ENCODE measurements around the gene DMWD.
A peak's percentile ranks its signal among the peaks of the same experiment; 100 is the strongest.
"Not testable (repeated sequence)": the region's sequence is repeated elsewhere in the genome, so short reads cannot be mapped to it uniquely, and the experiment has no call there.

DMWD gene

DNA sequence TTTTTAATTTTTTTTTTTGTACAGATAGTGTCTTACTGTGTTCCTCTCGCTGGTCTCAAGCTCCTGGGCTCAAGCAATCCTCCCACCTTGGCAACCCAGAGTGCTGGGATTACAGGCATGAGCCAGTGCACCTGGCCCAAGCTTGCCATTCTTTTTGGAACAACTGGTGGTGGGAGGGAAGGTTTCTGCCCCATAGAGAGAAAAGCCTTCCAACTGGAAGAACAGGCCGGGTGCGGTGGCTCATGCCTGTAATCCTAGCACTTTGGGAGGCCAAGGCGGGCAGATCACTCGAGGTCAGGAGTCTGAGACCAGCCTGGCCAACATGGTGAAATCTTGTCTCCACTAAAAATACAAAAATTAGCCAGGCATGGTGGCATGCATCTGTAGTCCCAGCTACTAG is 6.9 kb upstream of the DMWD start:
- H3K36me3 ChIP-seq (ENCODE audit: insufficient read depth, low read depth, low read length); H3K9me3 ChIP-seq (ENCODE audit: insufficient read depth, low read depth, low read length); H3K4me3 ChIP-seq (ENCODE audit: low read length); H3K4me1 ChIP-seq (ENCODE audit: insufficient read depth, low read length); H3K27me3 ChIP-seq (ENCODE audit: insufficient read depth, low read length); H3K9ac ChIP-seq (ENCODE audit: low read depth, low read length); H3K27ac ChIP-seq (ENCODE audit: low read length): not testable (repeated sequence)

DNA sequence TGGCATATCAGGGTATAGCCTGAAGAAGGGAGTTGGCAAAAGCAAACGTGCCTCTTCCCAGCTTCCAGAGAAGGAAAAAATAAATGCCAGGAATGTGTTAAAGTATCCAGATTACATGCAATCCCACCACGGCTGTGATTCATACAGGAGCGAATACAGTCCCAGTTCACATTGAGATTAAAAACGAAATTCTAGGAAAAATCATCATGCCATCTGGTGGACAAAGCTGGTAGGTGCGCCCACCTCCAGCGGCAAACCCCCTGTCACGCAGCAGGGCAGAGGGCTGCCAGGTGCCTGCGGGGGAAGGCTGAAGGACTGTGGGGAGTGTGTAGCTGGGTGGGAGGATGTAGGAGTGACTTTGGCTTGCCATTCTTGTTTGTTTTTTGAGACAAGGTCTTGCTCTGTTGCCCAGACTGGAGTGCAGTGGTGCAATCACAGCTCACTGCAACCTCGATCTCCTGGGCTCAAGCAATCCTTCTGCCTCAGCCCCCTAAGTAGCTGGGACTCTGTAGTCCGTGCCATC is 6.4 kb upstream of the DMWD start:
- Histone ChIP-seq H3K27ac (ENCODE audit: low read length) (no peak overlapping the region), H3K4me1 (ENCODE audit: insufficient read depth, low read length) (no peaks in the 10 kb centered on the region; the same call in 1 of the 2 replicates), H3K4me3 (ENCODE audit: low read length) (no peak overlapping the region), H3K9ac (ENCODE audit: low read depth, low read length) (no peak overlapping the region), H3K9me3 (ENCODE audit: insufficient read depth, low read depth, low read length) (no peaks in the 10 kb centered on the region), H3K36me3 (ENCODE audit: insufficient read depth, low read depth, low read length) (no peaks in the 10 kb centered on the region), H3K27me3 (ENCODE audit: insufficient read depth, low read length) (no peaks in the 10 kb centered on the region)

DNA sequence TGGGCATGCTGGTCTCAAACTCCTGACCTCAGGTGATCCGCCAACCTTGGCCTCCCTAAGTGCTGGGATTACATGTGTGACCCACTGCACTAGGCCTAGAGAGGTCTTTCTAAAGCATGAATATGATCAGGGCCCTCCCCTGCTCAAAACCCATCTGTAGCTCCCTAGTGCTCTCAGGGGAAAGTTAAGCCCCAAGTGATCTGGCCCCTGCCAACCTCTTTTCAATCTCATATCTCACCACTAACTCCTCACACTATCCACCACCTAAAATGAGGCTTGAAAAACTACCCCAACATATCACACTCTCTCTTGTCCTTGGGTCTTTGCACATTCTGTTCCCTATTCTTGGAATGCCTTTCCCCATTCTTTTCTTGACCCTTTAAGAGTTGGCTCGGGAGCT is 2.0 kb upstream of the DMWD start:
- Histone ChIP-seq H3K4me1 (ENCODE audit: insufficient read depth, low read length) (peaks cover 3% of the 10 kb centered on the region; the same call in 1 of the 2 replicates), H3K9me3 (ENCODE audit: insufficient read depth, low read depth, low read length) (no peaks in the 10 kb centered on the region), H3K9ac (ENCODE audit: low read depth, low read length) (no peak overlapping the region), H3K4me3 (ENCODE audit: low read length) (no peak overlapping the region), H3K36me3 (ENCODE audit: insufficient read depth, low read depth, low read length) (peaks cover 9% of the 10 kb centered on the region), H3K27ac (ENCODE audit: low read length) (no peak overlapping the region), H3K27me3 (ENCODE audit: insufficient read depth, low read length) (no peaks in the 10 kb centered on the region)

DNA sequence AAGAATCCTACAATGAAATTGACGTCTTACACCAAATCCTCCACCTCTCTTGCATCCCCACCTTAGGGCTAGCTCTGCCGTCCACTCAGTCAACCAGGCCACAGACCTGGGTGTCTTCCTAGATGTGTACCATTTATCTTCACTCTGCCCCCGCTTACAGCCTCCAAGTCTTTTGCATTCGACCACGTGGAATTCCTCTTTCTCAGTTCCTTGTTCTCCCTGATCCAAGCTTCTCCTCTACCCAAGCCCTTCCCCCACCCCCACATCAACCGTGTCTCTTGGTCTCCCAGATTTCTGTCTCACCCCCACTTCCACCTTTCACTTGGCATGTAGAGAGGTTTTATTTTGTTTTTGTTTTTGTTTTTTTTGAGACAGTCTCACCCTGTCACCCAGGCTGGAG is 1.2 kb upstream of the DMWD start:
- no peaks in the 10 kb centered on the region for H3K27me3 ChIP-seq (ENCODE audit: insufficient read depth, low read length)
- peaks cover 17% of the 10 kb centered on the region for H3K36me3 ChIP-seq (ENCODE audit: insufficient read depth, low read depth, low read length)
- no peak overlapping the region for H3K9ac ChIP-seq (ENCODE audit: low read depth, low read length)
- H3K9me3 ChIP-seq (ENCODE audit: insufficient read depth, low read depth, low read length) = no peaks in the 10 kb centered on the region
- peaks cover 3% of the 10 kb centered on the region; the same call in 1 of the 2 replicates for H3K4me1 ChIP-seq (ENCODE audit: insufficient read depth, low read length)
- no peak overlapping the region for H3K4me3 ChIP-seq (ENCODE audit: low read length)
- no peak overlapping the region for H3K27ac ChIP-seq (ENCODE audit: low read length)

DNA sequence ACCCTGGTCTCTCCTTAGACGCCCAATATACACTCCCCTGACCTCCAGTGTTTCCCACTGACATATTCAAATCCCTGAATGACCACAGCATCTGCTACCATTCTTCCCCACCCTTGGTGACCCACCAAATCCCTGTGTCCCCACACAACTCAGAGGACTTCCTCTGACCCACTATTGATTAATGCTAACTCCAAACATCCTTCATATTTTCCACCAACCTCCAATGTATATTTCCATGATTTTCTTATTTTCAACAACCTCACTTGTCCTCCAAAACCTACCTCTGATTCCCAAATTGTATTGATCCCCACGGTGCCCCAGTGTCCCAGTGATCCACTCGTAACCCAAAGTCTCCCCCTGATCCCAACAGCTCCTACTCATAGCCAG is 526 bp upstream of the DMWD start:
- peaks cover 24% of the 10 kb centered on the region for H3K36me3 ChIP-seq (ENCODE audit: insufficient read depth, low read depth, low read length)
- no peaks in the 10 kb centered on the region for H3K27me3 ChIP-seq (ENCODE audit: insufficient read depth, low read length)
- peaks cover 3% of the 10 kb centered on the region; the same call in 1 of the 2 replicates for H3K4me1 ChIP-seq (ENCODE audit: insufficient read depth, low read length)
- H3K9ac ChIP-seq (ENCODE audit: low read depth, low read length) = peak overlapping the region; percentile 23; the same call in 1 of the 2 replicates
- H3K9me3 ChIP-seq (ENCODE audit: insufficient read depth, low read depth, low read length) = no peaks in the 10 kb centered on the region
- no peak overlapping the region for H3K27ac ChIP-seq (ENCODE audit: low read length)
- peak overlapping the region; percentile 50; the same call in 1 of the 2 replicates for H3K4me3 ChIP-seq (ENCODE audit: low read length)

DNA sequence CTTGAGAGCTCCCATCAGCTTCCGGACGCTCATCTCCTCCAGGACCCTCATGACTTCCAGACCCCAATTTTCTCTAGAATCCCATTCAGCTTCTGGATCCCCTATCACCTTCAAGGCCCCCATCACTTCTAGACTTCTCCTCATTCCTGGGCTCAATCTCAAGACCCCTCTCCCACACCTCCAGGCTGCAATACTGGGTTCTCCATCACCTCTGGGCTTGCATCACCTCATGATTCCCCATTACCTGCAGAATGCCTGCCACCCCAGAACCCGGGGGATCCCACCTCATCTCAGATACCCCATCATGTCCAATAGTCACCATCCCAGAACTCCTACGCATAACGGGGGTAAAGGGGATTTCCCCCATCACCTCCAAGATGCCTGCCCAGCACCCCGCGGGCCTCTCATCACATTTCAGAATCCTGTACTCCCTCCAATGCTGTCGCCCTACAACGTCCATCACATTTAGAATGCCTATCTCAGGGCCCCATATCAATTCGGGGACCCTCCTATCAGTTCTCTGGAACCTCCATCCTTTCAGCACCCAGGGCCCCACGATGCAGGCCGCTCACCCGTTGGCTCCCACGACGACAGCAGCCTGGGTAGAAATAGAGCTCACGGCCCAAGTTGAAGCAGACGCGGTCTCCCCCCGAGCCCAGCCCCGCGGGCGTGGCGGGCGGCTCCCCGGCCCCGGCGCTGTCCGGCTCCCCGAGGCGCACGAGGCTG is 738 bp downstream of the DMWD start:
- Histone ChIP-seq H3K27ac (ENCODE audit: low read length) (peak overlapping the region; percentile 65), H3K9ac (ENCODE audit: low read depth, low read length) (peak overlapping the region; percentile 92; the same call in 1 of the 2 replicates), H3K9me3 (ENCODE audit: insufficient read depth, low read depth, low read length) (no peaks in the 10 kb centered on the region), H3K4me3 (ENCODE audit: low read length) (peak overlapping the region; percentile 98), H3K27me3 (ENCODE audit: insufficient read depth, low read length) (no peaks in the 10 kb centered on the region), H3K4me1 (ENCODE audit: insufficient read depth, low read length) (peaks cover 3% of the 10 kb centered on the region; the same call in 1 of the 2 replicates), H3K36me3 (ENCODE audit: insufficient read depth, low read depth, low read length) (peaks cover 34% of the 10 kb centered on the region)

DNA sequence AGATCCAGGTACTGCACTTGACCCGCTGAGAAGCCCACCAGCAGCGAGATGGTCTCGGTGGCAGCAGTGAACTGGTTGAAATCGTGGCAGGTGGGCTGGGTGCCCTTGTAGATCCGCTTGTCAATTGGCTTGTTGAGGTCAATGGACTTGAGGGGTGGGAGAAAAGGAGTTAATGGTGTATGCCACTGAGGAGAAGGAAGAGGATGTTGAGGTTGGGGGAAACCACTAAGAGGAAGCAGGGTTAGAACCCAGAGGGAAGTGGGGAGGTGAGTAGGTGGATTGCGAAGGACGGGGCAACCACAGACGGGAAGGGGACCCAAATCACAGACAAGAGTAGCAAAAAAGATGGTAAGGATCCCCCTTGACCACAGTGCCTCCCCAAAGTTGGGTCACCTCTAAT is 1.7 kb downstream of the DMWD start:
- no peaks in the 10 kb centered on the region for H3K27me3 ChIP-seq (ENCODE audit: insufficient read depth, low read length)
- H3K9me3 ChIP-seq (ENCODE audit: insufficient read depth, low read depth, low read length) = no peaks in the 10 kb centered on the region
- H3K4me3 ChIP-seq (ENCODE audit: low read length) = peak overlapping the region; percentile 98
- no peak overlapping the region for H3K27ac ChIP-seq (ENCODE audit: low read length)
- H3K36me3 ChIP-seq (ENCODE audit: insufficient read depth, low read depth, low read length) = peaks cover 41% of the 10 kb centered on the region
- 0 out of 2 replicates have a peak overlapping the region, but pooled peaks have one; percentile 92 for H3K9ac ChIP-seq (ENCODE audit: low read depth, low read length)
- peaks cover 3% of the 10 kb centered on the region; the same call in 1 of the 2 replicates for H3K4me1 ChIP-seq (ENCODE audit: insufficient read depth, low read length)

DNA sequence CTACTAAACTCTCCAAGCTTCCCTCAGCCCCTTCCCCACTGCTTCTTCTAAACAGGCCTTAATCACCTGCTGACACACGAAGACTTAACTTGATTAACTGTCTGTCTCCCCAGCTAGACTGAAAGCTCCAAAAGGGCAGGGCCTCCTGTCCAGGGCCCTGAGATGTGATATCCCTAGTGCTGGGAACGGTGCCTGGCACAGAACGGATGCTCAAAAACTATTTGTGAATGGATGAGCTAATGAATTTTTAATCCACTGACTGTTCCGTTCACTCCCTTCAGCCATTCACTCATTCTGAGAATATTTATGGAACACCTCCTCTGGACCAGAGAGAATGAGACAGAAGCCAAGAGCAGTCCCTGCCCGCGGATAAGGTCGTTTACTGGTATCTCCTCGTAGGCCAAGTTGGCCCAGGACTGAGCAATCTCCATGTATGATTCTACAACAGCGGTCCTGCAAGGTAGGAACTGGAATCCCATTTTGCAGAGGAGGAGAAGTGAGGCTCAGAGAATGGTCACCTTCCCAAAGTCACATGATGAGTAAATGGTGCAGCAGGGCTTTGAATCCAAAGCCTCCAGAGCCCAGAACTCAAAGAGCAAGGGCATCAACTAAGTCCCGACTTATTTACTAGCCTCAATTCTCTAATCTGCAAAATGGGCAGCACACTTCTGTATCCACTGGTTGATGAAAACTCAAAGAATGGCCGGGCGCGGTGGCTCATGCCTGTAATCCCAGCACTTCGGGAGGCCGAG is 3.4 kb downstream of the DMWD start:
- Histone ChIP-seq H3K9me3 (ENCODE audit: insufficient read depth, low read depth, low read length) (no peaks in the 10 kb centered on the region), H3K36me3 (ENCODE audit: insufficient read depth, low read depth, low read length) (peaks cover 52% of the 10 kb centered on the region), H3K4me1 (ENCODE audit: insufficient read depth, low read length) (peaks cover 3% of the 10 kb centered on the region; the same call in 1 of the 2 replicates), H3K27ac (ENCODE audit: low read length) (no peak overlapping the region), H3K27me3 (ENCODE audit: insufficient read depth, low read length) (no peaks in the 10 kb centered on the region), H3K4me3 (ENCODE audit: low read length) (no peak overlapping the region), H3K9ac (ENCODE audit: low read depth, low read length) (no peak overlapping the region)

DNA sequence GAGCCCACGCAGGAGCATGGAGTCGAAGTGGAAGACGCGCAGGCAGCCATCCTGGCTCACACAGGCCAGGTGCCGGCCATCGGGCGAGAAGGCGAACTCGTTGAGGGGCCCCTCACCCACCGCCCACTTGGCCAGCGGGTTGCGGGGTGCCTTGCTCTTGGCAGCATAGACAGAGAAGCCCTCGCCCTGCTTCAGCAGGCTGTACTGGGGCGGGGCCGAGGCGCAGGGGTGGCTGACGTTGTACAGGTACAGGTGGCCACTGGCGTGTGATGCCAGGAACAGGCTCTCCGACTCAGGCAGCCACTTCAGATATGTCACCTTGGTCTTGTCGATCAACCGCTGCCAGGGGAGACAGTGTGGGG is 6.1 kb downstream of the DMWD start:
- H3K36me3 ChIP-seq (ENCODE audit: insufficient read depth, low read depth, low read length) = peaks cover 52% of the 10 kb centered on the region
- no peaks in the 10 kb centered on the region for H3K9me3 ChIP-seq (ENCODE audit: insufficient read depth, low read depth, low read length)
- no peak overlapping the region for H3K27ac ChIP-seq (ENCODE audit: low read length)
- H3K27me3 ChIP-seq (ENCODE audit: insufficient read depth, low read length) = no peaks in the 10 kb centered on the region
- no peak overlapping the region for H3K4me3 ChIP-seq (ENCODE audit: low read length)
- H3K4me1 ChIP-seq (ENCODE audit: insufficient read depth, low read length) = peaks cover 6% of the 10 kb centered on the region; the same call in 1 of the 2 replicates
- H3K9ac ChIP-seq (ENCODE audit: low read depth, low read length) = no peak overlapping the region

DNA sequence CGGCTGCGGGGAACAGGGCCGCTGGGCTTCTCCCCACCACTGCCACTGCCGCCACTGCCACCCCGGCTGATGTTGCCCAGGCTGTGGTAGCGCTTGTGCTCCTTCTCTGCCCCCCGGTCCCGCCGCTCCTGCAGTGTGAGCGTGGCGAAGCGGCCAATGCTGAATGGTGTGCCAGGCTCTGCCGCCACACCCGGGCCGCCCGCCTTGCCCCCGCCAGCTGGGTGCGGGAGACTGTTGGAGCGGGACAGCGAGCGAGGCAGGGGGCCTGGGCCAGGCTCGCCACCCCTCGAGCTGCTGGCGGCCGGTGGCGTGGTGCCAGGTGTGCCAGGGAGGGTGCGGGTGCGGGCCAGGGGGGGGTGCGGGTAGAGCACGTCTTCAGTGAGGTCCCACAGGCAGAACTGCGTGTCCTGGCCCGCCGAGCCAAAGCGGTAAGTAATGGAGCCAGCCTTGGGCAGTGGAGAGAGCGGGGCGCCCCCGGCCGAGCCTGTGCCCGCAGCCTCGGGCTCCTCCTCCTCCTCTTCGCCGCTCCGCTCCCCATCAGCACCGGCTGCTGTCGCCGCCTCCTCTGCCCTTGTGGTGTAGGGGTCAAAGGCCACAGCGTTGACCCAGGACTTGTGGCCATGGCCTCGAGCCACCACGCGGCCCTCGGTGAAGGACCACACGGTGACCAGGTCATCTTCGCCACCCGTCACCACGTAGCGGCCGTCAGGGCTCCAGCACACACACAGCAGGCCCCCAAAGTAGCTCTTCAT is 6.7 kb downstream of the DMWD start:
- H3K9ac ChIP-seq (ENCODE audit: low read depth, low read length) = no peak overlapping the region
- H3K27me3 ChIP-seq (ENCODE audit: insufficient read depth, low read length) = peaks cover 3% of the 10 kb centered on the region
- no peak overlapping the region for H3K4me3 ChIP-seq (ENCODE audit: low read length)
- peaks cover 7% of the 10 kb centered on the region for H3K4me1 ChIP-seq (ENCODE audit: insufficient read depth, low read length)
- H3K9me3 ChIP-seq (ENCODE audit: insufficient read depth, low read depth, low read length) = no peaks in the 10 kb centered on the region
- H3K27ac ChIP-seq (ENCODE audit: low read length) = no peak overlapping the region
- peaks cover 50% of the 10 kb centered on the region for H3K36me3 ChIP-seq (ENCODE audit: insufficient read depth, low read depth, low read length)

DNA sequence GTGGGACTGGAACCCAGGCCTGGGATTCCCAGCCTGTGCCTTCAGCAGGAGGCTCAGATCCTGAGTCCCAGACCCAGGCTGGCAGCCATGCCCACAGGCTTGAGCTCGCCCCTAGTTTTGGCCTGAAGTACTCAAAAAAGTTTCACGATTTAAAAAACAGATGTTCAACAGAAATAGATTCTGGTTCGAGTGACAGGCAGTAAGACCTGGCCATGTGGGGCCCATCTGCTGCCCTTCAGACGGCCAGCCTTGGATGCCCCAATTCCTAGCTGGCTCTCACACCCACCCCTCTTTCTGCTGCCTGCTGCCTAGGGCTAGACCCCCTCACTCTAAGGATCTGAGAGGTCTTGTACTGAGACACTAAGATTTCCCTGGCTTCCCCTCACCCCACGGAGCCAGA is 7.5 kb downstream of the DMWD start:
- peaks cover 12% of the 10 kb centered on the region for H3K27me3 ChIP-seq (ENCODE audit: insufficient read depth, low read length)
- no peak overlapping the region for H3K27ac ChIP-seq (ENCODE audit: low read length)
- H3K4me3 ChIP-seq (ENCODE audit: low read length) = no peak overlapping the region
- peaks cover 12% of the 10 kb centered on the region for H3K4me1 ChIP-seq (ENCODE audit: insufficient read depth, low read length)
- H3K9ac ChIP-seq (ENCODE audit: low read depth, low read length) = no peak overlapping the region
- no peaks in the 10 kb centered on the region for H3K9me3 ChIP-seq (ENCODE audit: insufficient read depth, low read depth, low read length)
- H3K36me3 ChIP-seq (ENCODE audit: insufficient read depth, low read depth, low read length) = peaks cover 43% of the 10 kb centered on the region
